TTC549 (cell line): ENCODE results near the gene THSD4.

ENCODE experiments used
- FAIRE-seq: peaks from 2 replicates; lab custom pipeline; 2012; peaks lifted over from hg19 to GRCh38; lab: Jason Lieb, UNC

The THSD4 gene

GRCh38 chr15:71595846-71596553, 480.7 kb downstream of the THSD4 start:
- FAIRE-seq = no peak

- no peak for FAIRE-seq
Measured at GRCh38 chr15:71596672-71597071, 481.4 kb downstream of the THSD4 start.

- FAIRE-seq = no peak
Measured at GRCh38 chr15:71597126-71597525, 481.9 kb downstream of the THSD4 start.

GRCh38 chr15:71597637-71598036, 482.4 kb downstream of the THSD4 start:
- no peak for FAIRE-seq

GRCh38 chr15:71598741-71599140, 483.5 kb downstream of the THSD4 start:
- FAIRE-seq = no peak

GRCh38 chr15:71599418-71600151, 484.3 kb downstream of the THSD4 start:
- FAIRE-seq = no peak

- no peak for FAIRE-seq
Measured at GRCh38 chr15:71600237-71600636, 485.0 kb downstream of the THSD4 start.

- FAIRE-seq = no peak
Measured at GRCh38 chr15:71601038-71601834, 486.0 kb downstream of the THSD4 start.

GRCh38 chr15:71603379-71603778, 488.1 kb downstream of the THSD4 start:
- FAIRE-seq = no peak

- FAIRE-seq = no peak
Measured at GRCh38 chr15:71607383-71607782, 492.1 kb downstream of the THSD4 start.

- FAIRE-seq = no peak
Measured at GRCh38 chr15:71610728-71611552, 495.7 kb downstream of the THSD4 start.

- FAIRE-seq = no peak
Measured at GRCh38 chr15:71611553-71612396, 496.5 kb downstream of the THSD4 start.

- no peak for FAIRE-seq
Measured at GRCh38 chr15:71612397-71612722, 497.1 kb downstream of the THSD4 start.

GRCh38 chr15:71612869-71613268, 497.6 kb downstream of the THSD4 start:
- FAIRE-seq = no peak

GRCh38 chr15:71623111-71623510, 507.8 kb downstream of the THSD4 start:
- no peak for FAIRE-seq

- FAIRE-seq = no peak
Measured at GRCh38 chr15:71626596-71627088, 511.4 kb downstream of the THSD4 start.

GRCh38 chr15:71627188-71627587, 511.9 kb downstream of the THSD4 start:
- FAIRE-seq = no peak

- no peak for FAIRE-seq
Measured at GRCh38 chr15:71627604-71628003, 512.3 kb downstream of the THSD4 start.

GRCh38 chr15:71628988-71629770, 513.9 kb downstream of the THSD4 start:
- FAIRE-seq = no peak

GRCh38 chr15:71629781-71630474, 514.7 kb downstream of the THSD4 start:
- no peak for FAIRE-seq
